ENCODE measurements around the gene MLPH.

- no peak for TF ChIP-seq CTCF (IDR thresholded peaks at IDR 0.05)
- no peak for TF ChIP-seq POLR2A (IDR thresholded peaks at IDR 0.05)
- TF ChIP-seq POLR2AphosphoS5 (IDR thresholded peaks at IDR 0.05) = no peak
- TF ChIP-seq EP300 (IDR thresholded peaks at IDR 0.05; ENCODE audit: low read depth) = no peak
Observed at GRCh38 chr2:237549643-237550415, 62.8 kb downstream of the MLPH start.

Measured in transverse colon (tissue), 4 donors.